Gastroesophageal sphincter (tissue), 4 donors: ENCODE results near the gene ANKRD33. TPM values are rescaled to one million over a fixed set of nuclear protein-coding genes. Genes with fewer than 3 reads are reported as not detected.

ENCODE experiments used
- ATAC-seq: fragments of 150-250 bp; one replicate; pipeline ENCODE4 v1.9.1; 2016; ENCODE audit warnings: mild to moderate bottlenecking, moderate library complexity
- H3K27ac ChIP-seq, 4 donors: fragments of 200-600 bp; sonication (generic) in 3 of 4; 1 replicate in 3 of 4; 2 replicates in 1 of 4; pipeline ENCODE4 v1.5.1; 2016 to 2019
- H3K27me3 ChIP-seq: fragments of 200-600 bp; sonication (generic); one replicate; pipeline ENCODE4 v1.5.1; 2019
- H3K36me3 ChIP-seq, 2 donors: fragments of 200-600 bp; sonication (generic); one replicate each; pipeline ENCODE4 v1.5.1; 2019; ENCODE audit warnings: control low read depth in 1 of 2
- H3K4me1 ChIP-seq, 3 donors: fragments of 200-600 bp; sonication (generic); 1 replicate in 2 of 3; 2 replicates in 1 of 3; pipeline ENCODE4 v1.5.1; 2016 to 2019; ENCODE audit warnings: control low read depth in 2 of 3
- H3K4me3 ChIP-seq, 2 donors: fragments of 200-600 bp; sonication (generic); one replicate each; pipeline ENCODE4 v1.5.1; 2019; ENCODE audit warnings: mild to moderate bottlenecking in 1 of 2, moderate library complexity in 1 of 2
- H3K9me3 ChIP-seq, 3 donors: fragments of 200-600 bp; sonication (generic); one replicate each; pipeline ENCODE4 v1.5.1; 2017 to 2019; ENCODE audit warnings: control low read depth in 2 of 3
- EP300 ChIP-seq: sonication (generic); formaldehyde crosslinking; IDR thresholded peaks from one replicate; pipeline ENCODE4 v1.6.1; 2017; ENCODE audit warnings: antibody characterized with exemption, mild to moderate bottlenecking
- POLR2A ChIP-seq, 2 donors: fragments of 450-650 bp; IDR thresholded peaks; one replicate each; pipeline ENCODE4 v1.6.1; 2017; ENCODE audit warnings: antibody characterized with exemption in 2 of 2, mild to moderate bottlenecking in 2 of 2, moderate library complexity in 1 of 2
- POLR2AphosphoS5 ChIP-seq: sonication (generic); formaldehyde crosslinking; IDR thresholded peaks from one replicate; pipeline ENCODE4 v1.6.1; 2017; ENCODE audit warnings: antibody characterized with exemption
- WGBS, 2 donors: methylation state at CpG; one replicate each; pipeline ENCODE4 v1.1.5; 2018; ENCODE audit warnings: low coverage in 1 of 2; 5-methylcytosine and 5-hydroxymethylcytosine counted together
- total RNA-seq, 4 donors: library from RNA; depleted of rRNA; stranded (reverse); fragments of >200 nt; gene quantifications; one replicate each; pipeline ENCODE4 v1.1.0, GENCODE V29; 2016
- TF ChIP-seq, protein P1 (sequence below), 4 experiments: fragments of 200-600 bp in 2 of 4; fragments of 450-650 bp in 2 of 4; sonication (generic) in 1 of 4; IDR thresholded peaks; one replicate each; pipeline ENCODE4 v1.5.1; 2017 to 2019; ENCODE audit warnings: antibody characterized with exemption in 4 of 4, mild to moderate bottlenecking in 2 of 4, moderate library complexity in 2 of 4

The ANKRD33 gene
- total RNA-seq, 4 donors from 2014 or later: not detected

DNA sequence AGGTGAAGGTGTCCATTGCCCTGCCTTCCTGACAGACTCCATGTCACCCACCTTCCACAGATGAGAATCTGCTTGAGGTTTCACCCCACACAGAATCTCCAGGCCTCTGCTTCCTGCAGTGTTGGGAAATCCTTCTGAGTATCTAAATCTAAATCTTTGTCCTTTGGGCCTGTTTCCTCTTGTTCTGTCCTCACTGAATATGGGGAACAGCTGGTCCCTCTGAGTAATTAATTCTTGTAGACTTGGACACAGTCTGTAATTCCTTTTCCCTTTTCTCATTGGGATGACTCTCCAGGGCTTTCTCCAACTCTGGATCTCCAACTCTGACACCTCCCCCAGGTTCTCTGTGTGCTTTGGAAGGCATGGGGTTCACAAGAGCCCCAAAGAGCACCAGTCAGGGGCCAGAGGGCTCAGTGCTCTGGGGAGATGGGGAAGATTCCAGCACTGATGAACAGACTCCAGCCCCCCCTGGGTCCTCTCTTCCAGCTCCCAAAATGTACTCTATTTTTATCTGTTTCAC is 17.1 kb downstream of the ANKRD33 start:
- Histone ChIP-seq H3K36me3 (no peaks in the 10 kb centered on the region), H3K9me3 (no peaks in the 10 kb centered on the region), H3K4me1 (peaks cover 0 to 51% (median 20%) of the 10 kb centered on the region in 3 donors), H3K4me3 (no peak overlapping the region), H3K27me3 (peaks cover 47% of the 10 kb centered on the region), H3K27ac (peak overlapping the region; percentile 10 to 93 (median 86))
- ATAC-seq: peak; percentile 85
- TF ChIP-seq POLR2A (IDR thresholded peaks at IDR 0.05) (no peak), EP300 (no peak), POLR2AphosphoS5 (peak; percentile 49)
- TF ChIP-seq, protein P1, sequence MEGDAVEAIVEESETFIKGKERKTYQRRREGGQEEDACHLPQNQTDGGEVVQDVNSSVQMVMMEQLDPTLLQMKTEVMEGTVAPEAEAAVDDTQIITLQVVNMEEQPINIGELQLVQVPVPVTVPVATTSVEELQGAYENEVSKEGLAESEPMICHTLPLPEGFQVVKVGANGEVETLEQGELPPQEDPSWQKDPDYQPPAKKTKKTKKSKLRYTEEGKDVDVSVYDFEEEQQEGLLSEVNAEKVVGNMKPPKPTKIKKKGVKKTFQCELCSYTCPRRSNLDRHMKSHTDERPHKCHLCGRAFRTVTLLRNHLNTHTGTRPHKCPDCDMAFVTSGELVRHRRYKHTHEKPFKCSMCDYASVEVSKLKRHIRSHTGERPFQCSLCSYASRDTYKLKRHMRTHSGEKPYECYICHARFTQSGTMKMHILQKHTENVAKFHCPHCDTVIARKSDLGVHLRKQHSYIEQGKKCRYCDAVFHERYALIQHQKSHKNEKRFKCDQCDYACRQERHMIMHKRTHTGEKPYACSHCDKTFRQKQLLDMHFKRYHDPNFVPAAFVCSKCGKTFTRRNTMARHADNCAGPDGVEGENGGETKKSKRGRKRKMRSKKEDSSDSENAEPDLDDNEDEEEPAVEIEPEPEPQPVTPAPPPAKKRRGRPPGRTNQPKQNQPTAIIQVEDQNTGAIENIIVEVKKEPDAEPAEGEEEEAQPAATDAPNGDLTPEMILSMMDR (IDR thresholded peaks at IDR 0.05): no peak

DNA sequence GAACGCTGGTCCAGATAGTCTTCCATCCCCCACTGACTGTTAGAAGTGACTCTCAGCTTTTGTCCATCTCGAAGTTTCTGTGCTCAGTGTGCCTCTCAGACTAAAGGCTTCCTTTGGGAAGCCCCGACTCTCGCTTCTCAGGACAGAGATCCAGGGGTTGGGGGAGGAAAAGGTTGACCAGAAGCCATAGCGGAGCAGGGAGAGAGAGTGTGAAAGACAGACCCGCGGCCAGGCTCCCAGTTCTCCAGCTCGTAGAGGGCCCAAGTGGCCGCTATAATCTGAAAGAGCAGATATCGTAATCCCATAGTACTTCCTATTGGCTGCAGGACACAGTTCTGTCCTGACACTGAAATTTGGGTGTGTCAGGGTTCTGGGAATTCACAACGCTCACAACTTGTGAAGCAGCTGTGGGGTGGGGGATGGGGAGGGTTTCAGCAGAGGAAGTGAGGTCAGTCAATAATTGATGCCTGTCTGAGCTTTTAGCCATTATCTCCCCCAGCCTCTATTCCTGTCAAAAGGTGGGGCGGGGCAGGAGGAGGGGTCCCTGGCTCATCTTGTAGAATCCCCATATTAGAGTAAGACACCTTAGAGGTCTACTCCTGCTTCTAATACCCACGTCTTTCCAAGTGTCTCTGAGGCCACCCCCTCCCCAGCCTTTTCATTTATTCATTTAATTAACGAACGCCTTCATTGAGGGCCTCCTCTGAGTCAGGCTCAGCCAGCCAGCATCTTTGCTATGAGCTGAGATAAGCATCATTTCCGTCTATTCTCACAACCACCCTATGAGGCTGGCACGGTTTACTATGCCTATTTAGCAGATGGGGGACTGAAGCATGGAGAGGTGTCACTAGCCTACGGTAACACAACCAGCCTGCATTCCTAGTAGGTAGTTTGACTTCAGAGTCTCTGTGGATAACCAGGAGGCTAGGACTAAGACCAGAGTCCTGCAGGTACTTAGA is 17.8 kb downstream of the ANKRD33 start:
- TF ChIP-seq POLR2A (IDR thresholded peaks at IDR 0.05) (peak; percentile 37 to 52), POLR2AphosphoS5 (peak; percentile 28)
- TF ChIP-seq, protein P1 (IDR thresholded peaks at IDR 0.05): no peak
- Histone ChIP-seq H3K27me3 (peaks cover 50% of the 10 kb centered on the region), H3K27ac (peak overlapping the region; percentile 83 to 93 (median 86)), H3K4me3 (peak overlapping the region in 1 of 2 donors; percentile 57), H3K9me3 (no peaks in the 10 kb centered on the region), H3K4me1 (peaks cover 0 to 59% (median 26%) of the 10 kb centered on the region in 3 donors), H3K36me3 (no peaks in the 10 kb centered on the region)
- ATAC-seq: peak; percentile 82
- 20 to 48% methylated on average over 1 to 16 of the region's 18 CpGs for WGBS, 2 donors

DNA sequence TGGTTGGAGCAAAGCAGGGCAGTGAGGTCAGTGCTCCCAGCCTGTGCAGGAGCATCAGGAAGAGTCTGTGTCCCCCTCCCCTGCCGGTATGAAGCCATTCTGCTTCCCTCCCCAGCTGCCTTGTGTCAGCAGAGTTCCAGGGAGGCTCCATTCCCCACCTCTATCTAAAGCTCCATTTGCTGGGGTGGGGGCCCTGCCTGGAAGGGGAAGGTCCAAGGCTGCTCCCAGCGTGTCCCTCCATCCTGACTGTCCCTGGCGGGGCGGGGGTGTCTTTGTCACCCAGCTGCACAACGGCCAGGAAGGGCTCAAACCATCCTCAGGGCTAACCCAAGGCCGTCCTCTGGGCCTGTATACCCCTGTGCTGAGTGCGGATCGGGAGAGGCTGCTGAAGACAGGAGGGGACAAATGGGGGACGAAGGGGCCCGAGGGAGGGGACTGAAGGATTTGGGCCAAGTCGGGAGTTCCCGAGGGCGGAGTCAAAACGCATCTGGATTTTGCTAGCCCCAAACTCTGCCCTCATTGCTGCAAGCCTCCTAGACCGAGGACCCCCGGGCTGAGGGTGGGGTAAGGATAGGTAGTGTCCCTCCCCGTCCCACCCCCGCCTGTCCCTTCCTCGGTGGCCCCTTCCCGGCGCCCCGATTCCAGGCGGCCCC is 18.7 kb downstream of the ANKRD33 start:
- H3K27me3 ChIP-seq: peaks cover 52% of the 10 kb centered on the region
- ATAC-seq: peak; percentile 0
- 18 to 34% methylated on average over 9 to 13 of the region's 23 CpGs for WGBS, 2 donors
- H3K27ac ChIP-seq: peak overlapping the region; percentile 83 to 93 (median 86)
- H3K36me3 ChIP-seq: no peaks in the 10 kb centered on the region
- TF ChIP-seq POLR2A (IDR thresholded peaks at IDR 0.05): no peak
- TF ChIP-seq EP300: no peak
- TF ChIP-seq, protein P1 (IDR thresholded peaks at IDR 0.05): no peak
- TF ChIP-seq POLR2AphosphoS5: no peak
- peak overlapping the region; percentile 42 to 57 for H3K4me3 ChIP-seq
- peaks cover 0 to 67% (median 34%) of the 10 kb centered on the region in 3 donors for H3K4me1 ChIP-seq
- no peaks in the 10 kb centered on the region for H3K9me3 ChIP-seq

GRCh38 chr12:51907083-51907855 is 19.4 kb downstream of the ANKRD33 start, which contains the start of gene ACVRL1:
Gene ACVRL1, plus strand, starts transcription at chr12:51907504. Its CDS starts 4,971 bp downstream, at chr12:51912475.
- Histone ChIP-seq H3K4me1 (peaks cover 0 to 74% (median 38%) of the 10 kb centered on the region in 3 donors), H3K27me3 (peaks cover 60% of the 10 kb centered on the region), H3K4me3 (peak within 1 kb of the TSS; percentile 42 to 57), H3K27ac (peak within 1 kb of the TSS; percentile 83 to 93 (median 86)), H3K9me3 (no peaks in the 10 kb centered on the region), H3K36me3 (no peaks in the 10 kb centered on the region)
- no peak for ATAC-seq
- no CpG with 5 or more reads among the region's 74 CpGs for WGBS, 2 donors
- TF ChIP-seq, protein P1 (IDR thresholded peaks at IDR 0.05): peak in 2 of 4 experiments; percentile 2 to 6
- TF ChIP-seq POLR2AphosphoS5 (no peak), EP300 (no peak), POLR2A (IDR thresholded peaks at IDR 0.05) (peak in 1 of 2 donors; percentile 12)
